ENCODE measurements around the gene FA2H.
A peak's percentile ranks its signal among the peaks of the same experiment; 100 is the strongest.

The FA2H gene

DNA sequence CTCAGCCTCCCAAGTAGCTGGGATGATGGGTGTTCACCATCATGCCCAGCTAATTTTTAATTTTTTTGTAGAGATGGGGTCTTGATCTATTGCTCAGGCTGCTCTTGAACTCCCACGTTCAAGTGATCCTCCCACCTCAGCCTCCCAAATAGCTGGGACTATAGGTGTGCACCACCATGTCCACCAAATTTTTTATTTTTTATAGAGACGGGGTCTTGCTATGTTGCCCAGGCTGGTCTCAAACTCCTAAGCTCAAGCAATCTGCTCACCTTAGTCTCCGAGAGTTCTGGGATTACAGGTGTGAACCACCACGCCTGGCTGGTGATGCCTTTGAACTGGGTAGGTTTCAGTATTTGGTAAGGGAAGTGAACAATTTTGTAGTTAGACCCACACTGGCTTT, 30.1 kb downstream of the FA2H start:
- no peak for DNase-seq (ENCODE audit: low read depth, low spot score)

DNA sequence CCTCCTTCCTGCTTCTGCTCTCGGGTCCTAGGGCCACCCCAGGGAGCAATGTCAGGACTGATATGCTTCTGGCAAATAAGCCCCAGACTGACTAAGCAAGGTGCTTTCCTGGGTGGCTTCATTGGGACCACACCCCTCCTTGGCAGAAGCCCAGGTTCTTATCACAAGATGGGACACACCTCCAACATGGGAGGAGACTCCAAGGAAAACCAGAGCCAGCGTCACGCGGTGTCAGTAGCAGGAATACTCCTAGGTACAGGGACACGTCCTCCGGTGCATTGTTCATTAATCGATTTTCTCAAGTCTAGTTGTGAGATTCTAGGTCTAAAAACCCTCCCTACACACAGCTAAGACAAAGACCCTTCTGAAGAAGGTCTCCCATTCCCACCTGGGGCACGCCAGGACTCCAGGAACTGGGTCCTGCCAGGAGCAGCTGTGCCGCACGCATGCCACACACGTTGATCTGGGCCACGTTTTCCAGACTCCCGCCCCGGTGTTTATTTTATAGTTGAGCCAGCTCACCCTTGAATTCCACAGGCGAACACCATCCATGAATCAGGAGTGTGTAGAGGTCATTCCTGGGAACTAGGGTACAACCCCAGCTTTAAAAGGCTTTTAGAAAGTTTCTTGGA, 30.8 kb downstream of the FA2H start:
- DNase-seq (ENCODE audit: low read depth, low spot score), result peak; percentile 50

DNA sequence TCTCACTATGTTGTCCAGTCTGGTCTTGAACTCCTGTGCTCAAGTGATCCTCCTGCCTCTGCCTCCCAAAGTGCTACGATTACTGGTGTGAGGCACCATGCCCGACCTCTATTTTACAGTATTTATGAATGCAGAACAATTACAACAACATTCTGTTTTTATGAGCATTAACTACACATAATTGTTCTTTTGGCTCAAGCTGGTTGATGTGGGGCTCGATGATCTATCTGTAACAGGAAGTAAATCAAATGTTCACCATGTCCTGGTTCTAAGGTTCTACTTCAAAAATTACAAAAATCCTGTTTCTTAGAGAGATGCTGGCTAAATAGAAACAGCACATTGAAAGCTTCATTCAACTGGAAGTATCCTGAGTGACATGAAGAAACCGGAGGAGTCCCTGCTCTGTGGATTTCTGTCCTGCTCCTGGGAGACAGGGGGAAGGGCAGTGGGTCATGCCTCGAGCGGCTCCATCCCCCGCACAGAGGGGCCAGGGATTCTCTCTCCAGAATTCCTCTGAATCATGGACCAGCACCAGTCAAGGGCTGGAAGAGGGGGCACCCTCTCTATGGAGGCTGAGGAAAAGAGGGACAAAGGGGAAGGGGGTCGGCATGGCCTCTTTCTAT, 31.5 kb downstream of the FA2H start:
- no peak for DNase-seq (ENCODE audit: low read depth, low spot score)

GRCh38 chr16:74742051-74742481, 32.6 kb downstream of the FA2H start:
- no peak for DNase-seq (ENCODE audit: low read depth, low spot score)

GRCh38 chr16:74740795-74741304, 33.8 kb downstream of the FA2H start:
- peak; percentile 44 for DNase-seq (ENCODE audit: low read depth, low spot score)

DNA sequence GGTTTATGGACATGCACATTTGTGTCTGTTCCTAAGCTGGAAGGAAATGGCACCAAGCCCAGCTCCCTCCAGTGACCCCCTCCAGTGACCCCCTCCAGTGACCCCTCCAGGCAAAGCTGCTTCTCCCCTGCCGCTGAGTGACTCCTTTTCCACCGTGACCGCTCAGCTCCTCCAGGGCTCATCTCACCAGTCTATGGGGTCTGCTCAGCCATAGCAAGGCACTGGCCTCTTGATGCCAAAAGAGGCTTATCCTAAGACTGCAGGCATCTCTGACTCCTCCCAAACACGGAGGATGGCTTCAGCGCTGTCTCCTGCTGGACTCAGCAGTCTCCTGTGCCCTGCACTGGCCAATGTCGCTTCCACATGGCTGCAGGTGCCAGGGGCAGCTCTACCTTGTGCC, 35.3 kb downstream of the FA2H start:
- DNase-seq (ENCODE audit: low read depth, low spot score), result no peak

GRCh38 chr16:74738816-74739215, 35.8 kb downstream of the FA2H start:
- no peak for DNase-seq (ENCODE audit: low read depth, low spot score)

- DNase-seq (ENCODE audit: low read depth, low spot score), result peak; percentile 46
These were observed 36.5 kb downstream of the FA2H start for GRCh38 chr16:74738113-74738541.

GRCh38 chr16:74737521-74737920, 37.1 kb downstream of the FA2H start:
- DNase-seq (ENCODE audit: low read depth, low spot score), result no peak

DNA sequence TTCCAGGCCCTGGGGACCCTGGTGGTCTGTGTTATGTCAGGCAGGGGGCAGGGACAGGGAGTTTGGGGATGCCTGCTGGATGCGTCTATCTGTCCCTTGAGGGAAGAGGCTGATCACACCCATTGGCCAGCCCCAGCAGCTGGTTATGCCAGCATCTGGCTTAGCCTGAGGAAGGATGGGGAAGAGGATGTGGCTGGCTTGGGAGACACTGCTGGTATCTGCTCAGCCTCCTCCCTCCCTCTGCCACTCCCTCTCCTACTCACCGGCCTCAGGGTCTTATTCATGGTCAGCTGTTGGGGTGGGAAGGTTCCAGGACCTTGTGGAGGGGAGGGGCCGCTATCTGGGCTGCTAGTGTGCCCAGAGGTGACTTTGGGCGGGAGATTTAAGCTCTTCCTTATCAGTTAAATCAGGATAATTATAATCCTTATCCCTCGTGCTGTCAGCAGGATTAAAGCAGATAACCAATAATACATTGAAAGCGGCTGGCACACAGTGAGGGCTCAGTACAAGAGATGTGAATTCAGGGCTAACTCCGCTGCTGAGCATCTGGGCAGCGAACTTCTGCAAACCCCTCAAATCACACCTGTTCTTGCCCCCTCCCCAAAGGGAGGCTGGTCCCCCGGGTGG, 38.0 kb downstream of the FA2H start:
- no peak for DNase-seq (ENCODE audit: low read depth, low spot score)

DNA sequence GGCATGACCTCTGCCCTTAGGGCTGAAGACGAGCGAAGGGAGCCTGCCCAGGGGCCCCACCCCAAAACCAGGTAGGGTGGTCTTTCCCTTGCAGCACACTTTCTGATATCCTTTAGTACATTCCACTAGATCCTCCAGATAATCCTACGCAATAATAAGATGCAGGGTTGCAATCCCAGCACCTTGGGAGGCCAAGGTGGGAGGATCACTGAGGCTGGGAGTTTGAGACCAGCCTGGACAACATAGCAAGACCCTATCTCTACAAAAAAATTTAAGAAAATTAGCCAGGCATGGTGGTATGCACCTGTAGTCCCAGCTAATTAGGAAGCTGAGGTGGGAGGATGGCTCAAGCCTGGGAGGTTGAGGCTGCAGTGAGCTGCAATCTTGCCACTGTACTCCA, 39.1 kb downstream of the FA2H start:
- no peak for DNase-seq (ENCODE audit: low read depth, low spot score)

DNA sequence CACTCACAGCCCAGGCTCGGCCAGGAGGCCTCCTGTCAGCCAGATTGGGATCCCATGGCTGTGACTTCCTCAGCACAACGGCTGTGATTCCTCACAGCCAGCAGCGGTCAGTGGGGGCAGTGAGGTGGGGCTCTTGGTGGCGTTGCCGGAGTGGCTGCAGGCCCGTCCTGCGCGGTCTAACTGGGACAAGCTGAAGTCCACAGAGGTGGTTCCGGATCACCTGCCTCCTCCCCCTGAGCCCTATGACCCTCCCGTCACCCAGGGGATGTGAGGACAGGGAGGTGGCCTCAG, 39.5 kb downstream of the FA2H start:
- no peak for DNase-seq (ENCODE audit: low read depth, low spot score)

DNA sequence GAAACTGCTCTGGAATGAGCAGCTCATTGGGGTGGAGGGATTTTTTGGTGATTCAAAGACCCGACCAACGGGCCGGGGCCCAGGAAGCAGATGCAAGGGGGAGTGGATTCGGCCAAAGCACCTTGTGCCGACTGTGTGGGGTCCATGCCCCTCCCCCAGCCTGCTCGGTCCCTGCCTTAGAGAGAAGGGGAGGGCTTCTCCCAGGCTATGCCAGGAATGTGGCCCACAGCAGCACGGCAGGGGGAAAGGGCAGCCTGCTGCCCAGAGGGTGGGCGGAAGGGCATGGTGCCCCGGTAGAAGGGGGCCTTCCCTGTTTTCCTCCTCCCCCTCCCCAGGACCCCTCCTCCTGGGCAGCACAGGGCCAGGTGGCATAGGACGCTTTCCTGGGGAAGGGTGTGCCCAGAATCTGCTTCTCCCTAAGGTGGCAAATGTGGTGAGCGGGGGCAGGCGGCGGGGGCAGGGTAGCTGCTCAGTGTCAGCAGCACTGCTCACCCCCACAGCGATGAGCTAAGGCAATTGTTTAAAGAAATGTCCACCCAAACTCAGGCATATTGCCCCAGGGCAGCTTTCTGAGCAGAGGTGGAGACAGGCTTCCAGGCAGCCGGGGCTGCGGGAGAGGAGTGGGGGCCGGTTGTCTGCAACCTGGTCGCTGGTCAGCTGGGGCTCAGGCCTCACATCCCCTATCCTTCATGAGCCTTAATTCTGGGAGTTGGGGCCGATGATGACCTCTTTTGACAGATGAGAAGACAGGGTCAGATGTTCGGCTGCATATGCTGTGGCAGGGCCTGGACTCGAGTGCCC, 40.1 kb downstream of the FA2H start:
- DNase-seq (ENCODE audit: low read depth, low spot score), result no peak

GRCh38 chr16:74732707-74733350, 41.8 kb downstream of the FA2H start:
- no peak for DNase-seq (ENCODE audit: low read depth, low spot score)

DNA sequence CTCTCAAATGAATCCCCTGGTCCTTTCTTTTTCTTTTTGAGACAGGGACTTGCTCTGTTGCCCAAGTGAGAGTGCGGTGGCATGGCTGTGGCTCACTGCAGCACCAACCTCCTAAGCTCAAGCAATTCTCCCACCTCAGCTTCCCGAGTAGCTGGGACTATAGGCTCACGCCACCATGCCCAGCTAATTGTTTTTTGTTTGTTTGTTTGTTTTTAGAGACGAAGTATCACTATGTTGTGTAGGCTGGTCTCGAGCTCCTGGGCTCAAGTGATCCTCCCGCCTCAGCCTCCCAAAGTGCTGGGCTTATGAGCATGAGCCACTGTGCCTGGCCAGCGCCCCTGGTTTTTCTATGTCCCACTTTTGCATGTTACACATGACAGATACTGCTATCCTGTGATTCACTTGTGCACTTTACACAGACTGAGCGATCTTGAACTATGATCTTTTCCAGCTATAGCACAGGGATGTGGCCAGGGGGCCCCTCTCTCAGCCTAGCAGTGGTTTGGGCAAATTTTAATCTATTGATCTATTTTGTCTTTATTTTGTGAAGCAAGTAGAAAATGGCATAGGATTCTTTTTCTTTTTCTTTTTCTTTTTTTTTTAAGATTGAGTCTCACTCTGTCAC, 42.7 kb downstream of the FA2H start:
- no peak for DNase-seq (ENCODE audit: low read depth, low spot score)

DNA sequence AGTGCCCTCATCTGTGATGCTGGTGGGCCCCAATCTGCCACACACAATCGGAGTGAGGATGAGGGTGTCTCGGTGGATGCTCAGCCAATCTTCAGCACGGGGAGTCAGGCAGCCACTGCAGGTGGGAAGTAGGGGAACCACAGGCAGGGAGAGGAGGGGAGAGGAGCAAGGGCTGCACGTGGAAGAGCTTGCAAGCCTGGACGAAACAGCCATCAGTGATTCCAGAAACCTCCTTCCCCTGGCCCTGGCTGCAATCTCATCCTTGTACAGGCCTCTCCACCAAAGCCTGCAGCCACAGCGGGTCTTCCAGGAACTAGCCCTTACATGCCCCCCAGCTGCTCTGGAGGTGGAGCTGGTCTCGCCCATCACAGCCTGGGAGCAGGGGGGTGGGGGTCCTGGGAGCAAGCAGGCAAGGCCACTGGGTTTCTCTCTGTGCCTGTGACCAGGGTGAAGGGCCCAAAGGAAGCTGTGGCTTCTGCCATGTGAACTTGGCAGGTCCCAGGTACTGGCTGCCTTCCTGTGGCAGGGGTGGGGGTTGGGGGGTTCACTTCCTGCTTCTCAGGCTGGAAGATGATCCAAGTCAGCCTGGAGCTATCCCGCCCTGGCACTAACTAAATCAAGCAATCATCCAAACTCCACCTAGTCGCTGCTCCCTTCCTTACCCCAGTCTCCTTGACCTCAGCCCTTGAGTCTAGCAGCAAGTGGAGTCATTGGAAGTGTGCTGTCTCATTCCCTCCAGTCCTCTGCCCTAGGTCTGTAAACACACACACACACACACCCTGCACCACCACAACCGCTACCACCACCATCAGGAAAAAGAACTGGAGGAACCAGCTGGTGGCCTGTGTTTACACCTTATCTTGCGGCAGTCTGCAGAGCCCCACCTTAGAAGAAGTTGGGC, 44.6 kb downstream of the FA2H start:
- DNase-seq (ENCODE audit: low read depth, low spot score), result no peak

- no peak for DNase-seq (ENCODE audit: low read depth, low spot score)
These were observed 46.7 kb downstream of the FA2H start for GRCh38 chr16:74727903-74728302.

GRCh38 chr16:74726716-74727115, 47.9 kb downstream of the FA2H start:
- DNase-seq (ENCODE audit: low read depth, low spot score), result no peak

GRCh38 chr16:74725651-74726455, 48.8 kb downstream of the FA2H start:
- no peak for DNase-seq (ENCODE audit: low read depth, low spot score)

All from astrocyte of the hippocampus (primary cell).